GM21619 (cell line): ENCODE measurements around the gene MYCBPAP.

Experiments
- ATAC-seq: cut with Tn5 transposase; IDR thresholded peaks from one replicate; pipeline ENCODE4 v1.9.1; 2021; ENCODE audit not compliant: unreplicated experiment

The MYCBPAP gene

DNA sequence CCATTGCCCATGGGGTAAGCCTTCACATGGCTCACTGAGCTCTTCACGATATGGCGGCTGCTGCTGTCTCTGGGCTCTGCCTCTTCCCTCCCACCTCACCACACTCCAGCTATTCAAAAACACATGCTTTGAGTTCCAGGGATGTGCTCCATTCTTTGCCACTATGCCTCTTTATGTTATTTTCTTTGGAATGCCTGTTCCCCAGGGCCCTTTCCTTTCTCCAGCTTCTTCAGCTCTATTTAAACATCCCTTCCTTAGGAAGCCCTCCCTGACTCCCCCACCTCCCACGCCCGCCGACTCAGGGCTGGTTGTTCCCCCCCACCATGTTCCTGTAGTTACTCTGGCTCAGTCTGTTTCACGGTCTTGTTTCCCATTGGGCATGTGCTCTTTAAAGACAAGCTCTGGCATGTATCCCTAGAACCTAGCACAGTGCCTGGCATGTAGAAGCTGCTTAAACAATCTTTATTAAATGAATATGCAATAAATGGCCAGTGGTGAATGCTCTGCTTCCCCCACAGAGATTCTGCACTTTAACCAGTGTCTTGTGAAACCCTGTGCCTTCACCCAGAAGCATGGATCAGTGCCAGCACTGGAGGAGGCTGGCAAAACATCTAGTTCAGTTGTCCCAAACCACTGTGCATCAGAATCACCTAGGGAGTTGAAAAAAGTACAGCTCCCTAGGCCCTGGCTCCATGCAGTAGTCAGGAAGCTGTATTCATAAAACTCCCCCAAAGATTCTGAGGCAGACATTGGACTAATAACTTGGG lies 6.9 kb downstream of the MYCBPAP start:
- no peak for ATAC-seq

DNA sequence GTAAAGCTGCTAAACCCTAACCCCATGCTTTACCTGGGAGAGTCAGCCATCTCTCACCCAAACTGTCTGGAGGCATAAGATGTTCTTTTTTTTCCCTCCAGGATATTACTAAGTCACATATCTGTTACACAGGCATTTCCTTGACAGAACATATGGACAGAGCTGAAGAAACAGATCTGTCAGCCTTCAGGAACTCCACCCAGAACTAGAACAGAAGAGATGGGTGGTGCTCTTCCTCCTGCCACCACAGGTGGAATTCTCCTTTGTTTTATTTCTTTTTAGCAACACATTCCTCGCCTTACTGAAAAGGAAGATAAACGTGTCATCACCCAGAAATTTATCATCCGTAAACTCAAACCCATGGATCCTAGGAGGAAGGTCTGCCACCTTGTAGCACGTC lies 8.8 kb downstream of the MYCBPAP start:
- ATAC-seq: no peak

- ATAC-seq: no peak
Observed at GRCh38 chr17:50517504-50518383, 9.5 kb downstream of the MYCBPAP start.

DNA sequence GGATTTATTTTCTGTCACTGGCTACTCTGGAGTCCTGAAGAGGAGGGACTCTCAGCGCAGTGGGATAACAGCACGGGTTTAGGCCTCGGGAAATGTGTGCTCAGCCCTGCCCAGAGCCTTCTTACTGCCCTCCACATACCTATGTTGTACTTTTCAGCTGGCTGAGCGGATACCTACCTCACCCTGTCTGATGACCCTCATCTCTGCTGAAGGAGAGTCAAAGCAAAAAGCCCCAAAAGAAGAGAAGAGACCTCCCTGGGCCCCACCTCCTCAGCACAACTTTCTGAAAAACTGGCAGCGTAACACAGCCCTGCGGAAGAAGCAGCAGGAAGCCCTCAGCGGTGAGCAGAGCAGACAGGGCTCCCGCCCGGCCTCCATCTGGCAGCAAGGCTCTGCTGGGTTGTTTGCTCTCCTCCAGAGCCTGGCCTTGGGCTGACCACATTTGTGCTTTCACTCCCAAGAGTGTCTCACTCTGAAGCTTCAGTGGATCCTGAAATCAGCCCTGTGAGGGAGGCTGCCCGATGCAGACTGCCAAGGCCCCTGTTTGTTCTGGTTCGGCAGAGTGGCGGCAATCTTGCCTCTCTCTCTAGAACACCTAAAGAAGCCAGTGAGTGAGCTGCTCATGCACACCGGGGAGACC lies 10.3 kb downstream of the MYCBPAP start:
- ATAC-seq: no peak

GRCh38 chr17:50519141-50519834 lies 11.0 kb downstream of the MYCBPAP start:
- ATAC-seq: no peak

DNA sequence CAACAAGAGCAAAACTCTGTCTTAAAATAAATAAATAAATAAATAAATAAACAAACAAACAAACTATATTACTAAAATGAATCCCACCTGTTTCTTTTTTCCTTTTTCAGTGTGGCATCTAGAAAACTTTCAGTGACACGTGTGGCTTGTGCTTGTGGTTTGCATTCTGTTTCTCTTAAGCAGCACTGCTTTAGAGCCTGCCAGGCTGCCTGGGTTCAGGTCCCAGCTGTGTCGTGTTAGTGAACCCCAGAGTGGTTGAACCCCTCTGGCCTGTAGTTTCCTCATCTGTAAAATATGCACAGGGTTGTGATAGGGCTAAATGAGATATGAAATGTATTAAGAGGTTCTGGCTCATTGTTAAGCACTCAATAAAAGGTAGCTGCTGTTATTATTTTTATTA lies 12.2 kb downstream of the MYCBPAP start:
- ATAC-seq: no peak

DNA sequence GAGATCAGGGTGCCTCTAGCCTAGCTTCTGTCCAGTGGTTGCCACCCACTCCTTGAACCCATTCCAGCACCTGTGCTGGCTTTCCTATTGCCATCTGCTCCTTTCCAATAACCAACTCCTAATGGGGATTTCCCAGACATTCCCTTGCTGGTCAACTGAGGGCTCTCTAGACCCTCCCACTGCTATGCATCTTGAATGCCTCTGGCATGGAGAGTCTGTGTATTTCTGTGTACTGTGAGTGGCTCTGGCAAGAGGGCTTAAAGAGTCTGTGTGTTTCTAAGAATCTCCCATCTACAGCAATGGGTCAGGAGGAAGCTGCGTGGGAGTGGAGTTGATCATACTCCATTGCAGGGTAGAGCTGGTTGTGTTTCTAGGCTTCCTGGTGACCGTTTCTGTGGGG lies 13.3 kb downstream of the MYCBPAP start:
- ATAC-seq: no peak

- ATAC-seq: no peak
Observed at GRCh38 chr17:50522766-50523165, 14.5 kb downstream of the MYCBPAP start.

GRCh38 chr17:50523208-50523607 lies 15.0 kb downstream of the MYCBPAP start:
- no peak for ATAC-seq

DNA sequence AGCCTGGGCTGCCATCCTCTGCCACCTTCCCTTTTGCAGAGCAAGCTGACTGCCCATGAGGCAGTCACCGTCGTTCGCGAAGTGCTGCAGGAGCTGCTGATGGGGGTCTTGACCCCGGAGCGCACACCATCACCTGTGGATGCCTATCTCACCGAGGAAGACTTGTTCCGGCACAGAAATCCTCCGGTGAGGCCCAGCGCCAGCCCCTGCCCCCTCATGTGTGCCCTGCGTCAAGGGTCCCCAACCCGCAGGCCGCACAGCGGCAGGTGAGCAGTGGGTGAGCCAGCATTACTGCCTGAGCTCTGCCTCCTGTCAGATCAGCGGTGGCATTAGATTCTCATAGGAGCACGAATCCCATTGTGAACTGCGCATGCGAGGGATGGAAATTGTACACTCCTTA lies 16.6 kb downstream of the MYCBPAP start:
- ATAC-seq: no peak

- ATAC-seq: no peak
Observed at GRCh38 chr17:50527155-50527762, 19.0 kb downstream of the MYCBPAP start.

DNA sequence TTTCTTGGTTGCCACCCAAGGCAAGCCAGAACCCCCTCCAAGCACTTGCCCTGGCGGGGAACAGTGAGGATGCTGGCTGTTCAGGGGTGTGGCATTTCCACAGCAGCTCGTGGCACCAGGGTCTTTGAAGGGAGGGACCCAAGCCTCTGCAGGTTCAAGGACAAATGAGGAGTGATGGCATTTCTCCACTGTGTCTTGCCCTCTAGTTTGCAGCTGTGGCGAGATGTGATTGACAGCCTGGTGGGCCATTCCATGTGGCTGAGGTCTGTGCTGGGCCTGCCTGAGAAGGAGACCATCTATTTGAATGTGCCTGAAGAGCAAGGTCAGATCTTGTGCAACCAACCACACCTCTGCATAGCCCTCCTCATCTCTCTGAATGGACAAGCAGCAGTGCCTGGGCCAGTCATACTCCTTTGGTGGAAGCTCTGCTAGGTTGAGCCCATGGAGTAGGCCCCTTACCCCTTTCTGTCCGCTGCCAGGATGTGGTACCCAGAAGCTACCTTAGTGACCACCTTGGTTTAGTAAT lies 19.8 kb downstream of the MYCBPAP start:
- no peak for ATAC-seq

DNA sequence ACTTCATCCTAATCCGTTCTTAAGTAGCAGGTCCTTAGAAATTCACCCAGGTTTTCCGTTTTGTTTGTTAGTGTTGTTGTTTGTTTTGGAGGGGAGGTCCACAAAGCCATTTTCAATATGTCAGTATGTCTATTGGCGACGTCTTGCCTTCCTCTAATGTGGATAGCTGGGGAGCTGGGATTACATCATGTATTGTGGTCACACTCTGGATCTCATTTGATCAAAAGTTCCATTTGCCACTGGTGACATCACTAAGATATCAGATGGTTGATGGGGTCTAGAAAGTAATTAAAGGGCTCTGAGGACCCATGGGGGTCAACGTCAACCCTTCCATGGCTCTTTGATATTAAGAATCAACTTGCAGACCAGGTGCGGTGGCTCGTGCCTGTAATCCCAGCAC lies 21.6 kb downstream of the MYCBPAP start:
- ATAC-seq: no peak

DNA sequence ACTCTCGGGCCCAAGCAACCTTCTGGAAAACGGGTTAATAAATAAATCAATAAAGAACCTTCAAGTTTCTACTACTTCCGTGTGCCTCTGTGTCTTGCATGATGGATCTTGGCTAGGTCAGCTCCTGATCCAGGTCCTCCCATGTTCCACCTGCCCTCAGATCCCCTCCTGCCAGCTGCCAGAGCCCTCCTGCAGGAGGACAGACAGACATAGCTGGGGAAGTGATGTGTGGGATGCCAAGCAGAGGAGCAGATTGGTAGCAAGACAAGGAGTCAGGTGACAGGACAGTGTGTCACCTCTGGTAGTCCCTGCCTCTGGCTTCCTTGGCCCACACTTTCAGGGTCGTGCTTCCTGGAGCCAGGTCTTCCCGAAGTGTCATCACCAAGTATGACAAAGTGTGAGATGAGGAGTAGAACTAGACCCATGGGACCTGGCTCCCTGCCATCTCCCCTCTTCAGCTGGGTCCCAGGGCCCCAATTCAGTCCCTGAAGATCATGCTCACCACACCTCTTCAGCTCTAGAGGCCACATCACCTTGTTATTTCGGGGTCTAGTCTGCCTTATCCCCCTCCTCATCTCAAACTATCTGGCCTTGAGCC lies 23.3 kb downstream of the MYCBPAP start:
- ATAC-seq: no peak

DNA sequence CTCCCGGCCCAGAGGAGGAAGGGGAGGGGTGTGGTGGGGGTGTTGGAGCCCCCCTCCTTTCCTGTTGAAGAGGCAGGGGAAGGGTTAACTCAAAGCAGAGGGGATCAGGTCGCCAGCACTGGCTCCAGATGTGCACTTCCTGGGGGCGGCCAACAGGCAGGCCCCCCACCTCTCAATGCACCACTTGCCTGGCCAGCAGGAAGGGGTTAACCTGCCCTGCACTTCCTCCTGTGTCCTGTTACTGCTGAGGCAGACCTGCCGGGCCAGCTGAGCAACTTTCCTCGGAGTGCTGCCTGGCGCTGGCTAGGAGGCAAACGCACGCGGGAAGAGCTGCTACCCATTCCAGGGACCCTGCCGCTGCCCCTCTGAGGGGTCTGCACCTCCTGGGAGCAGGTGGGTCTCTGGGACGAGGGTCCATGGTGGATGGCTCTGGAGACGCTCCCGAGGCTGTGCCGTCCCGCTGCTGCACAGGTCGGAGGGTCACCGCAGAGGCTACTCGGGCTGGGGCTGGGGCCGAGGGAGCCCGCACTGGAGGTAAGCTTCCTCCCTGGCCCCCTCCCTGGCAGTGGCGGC lies 24.3 kb downstream of the MYCBPAP start, which contains the start of gene EPN3:
TSS of gene EPN3 (plus strand) at position 284 of the 573 bp plus-strand sequence. CDS start 3,822 bp downstream, outside the sequence.
- no peak for ATAC-seq

GRCh38 chr17:50533185-50533584 lies 24.9 kb downstream of the MYCBPAP start:
- ATAC-seq: no peak

DNA sequence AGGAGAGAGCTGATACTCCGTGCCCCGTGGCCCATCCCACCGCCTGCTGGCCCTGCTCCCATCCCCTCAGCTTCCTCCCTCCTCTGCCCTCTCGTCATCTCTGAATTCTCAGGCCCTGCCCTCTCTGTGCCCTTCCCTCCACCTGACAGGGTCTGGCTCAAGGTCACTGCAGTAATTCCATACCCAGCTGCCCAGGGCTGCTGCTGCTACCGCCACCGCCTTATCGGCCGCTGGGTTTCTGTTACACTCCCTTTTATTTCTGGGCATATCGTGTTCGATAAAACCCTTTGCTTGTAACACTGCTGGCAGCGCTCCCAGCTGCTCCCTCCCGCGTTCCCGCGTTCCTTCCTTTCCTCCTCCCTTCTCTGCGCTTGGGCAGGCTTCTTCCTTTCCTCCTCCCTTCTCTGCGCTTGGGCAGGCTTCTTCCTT lies 25.5 kb downstream of the MYCBPAP start:
- ATAC-seq: no peak

- no peak for ATAC-seq
Observed at GRCh38 chr17:50534222-50534978, 26.2 kb downstream of the MYCBPAP start.

- no peak for ATAC-seq
Observed at GRCh38 chr17:50534979-50535326, 26.7 kb downstream of the MYCBPAP start.
